Neural cell (in vitro differentiated cells): ENCODE data around the gene MAML3. TPM values are rescaled to one million over a fixed set of nuclear protein-coding genes. Genes with fewer than 3 reads are reported as not detected.

ENCODE experiments used
- H2AFZ ChIP-seq: fragments of 200-600, 300-800 bp; sonication (generic), shearing (Covaris generic); 2 replicates; pipeline ENCODE4 v1.6.0; 2014; ENCODE audit warnings: low read depth, mild to moderate bottlenecking, antibody characterized with exemption, low read length, moderate library complexity
- H3F3A ChIP-seq: fragments of 200-600 bp; shearing (Covaris generic); 2 replicates; pipeline ENCODE4 v1.6.1; 2016; ENCODE audit warnings: mild to moderate bottlenecking, moderate library complexity, mixed read lengths, antibody characterized with exemption, low read length; ENCODE audit not compliant: insufficient read depth, poor library complexity, severe bottlenecking
- H3K27ac ChIP-seq: fragments of 200-600, 300-800 bp; sonication (generic), shearing (Covaris generic); 2 replicates; pipeline ENCODE4 v1.5.1; 2014; ENCODE audit warnings: mild to moderate bottlenecking, low read length, moderate library complexity
- H3K27me3 ChIP-seq: fragments of 300-800, 200-600 bp; sonication (generic), shearing (Covaris generic); 2 replicates; pipeline ENCODE4 v1.6.0; 2014; ENCODE audit warnings: mild to moderate bottlenecking, low read depth, low read length, moderate library complexity; ENCODE audit not compliant: insufficient read depth
- H3K36me3 ChIP-seq: fragments of 300-800, 200-600 bp; sonication (generic), shearing (Covaris generic); 2 replicates; pipeline ENCODE4 v1.5.1; 2014; ENCODE audit warnings: mild to moderate bottlenecking, antibody characterized with exemption, low read length, moderate library complexity; ENCODE audit not compliant: insufficient read depth
- H3K4me2 ChIP-seq: fragments of 300-800, 200-600 bp; sonication (generic), shearing (Covaris generic); 2 replicates; pipeline ENCODE4 v1.6.0; 2014; ENCODE audit warnings: mild to moderate bottlenecking, low read length
- H3K4me3 ChIP-seq: fragments of 300-800, 200-600 bp; sonication (generic), shearing (Covaris generic); 2 replicates; pipeline ENCODE4 v1.5.1; 2014; ENCODE audit warnings: mild to moderate bottlenecking, low read length, moderate library complexity
- H3K79me2 ChIP-seq: fragments of 200-600 bp; shearing (Covaris generic); replicated peaks from 2 replicates; pipeline ENCODE4 v1.6.0; 2014; ENCODE audit warnings: mild to moderate bottlenecking, low read length, moderate library complexity; ENCODE audit not compliant: insufficient read depth
- H3K9ac ChIP-seq: fragments of 300-800, 200-600 bp; sonication (generic), shearing (Covaris generic); 2 replicates; pipeline ENCODE4 v1.6.1; 2016; ENCODE audit warnings: mild to moderate bottlenecking, low read length, mixed read lengths
- H3K9me2 ChIP-seq: fragments of 200-600 bp; shearing (Covaris generic); 2 replicates; pipeline ENCODE4 v1.6.1; 2016; ENCODE audit warnings: mild to moderate bottlenecking, low read length, mixed read lengths; ENCODE audit not compliant: insufficient read depth
- H3K9me3 ChIP-seq: fragments of 200-600, 300-800 bp; sonication (generic), shearing (Covaris generic); 2 replicates; pipeline ENCODE4 v1.6.1; 2016; ENCODE audit warnings: mild to moderate bottlenecking, mixed run types, low read length, moderate library complexity, mixed read lengths
- H4K20me1 ChIP-seq: fragments of 200-600 bp; shearing (Covaris generic); 2 replicates; pipeline ENCODE4 v1.6.1; 2016; ENCODE audit warnings: mild to moderate bottlenecking, mixed run types; ENCODE audit not compliant: insufficient read depth
- EP300 ChIP-seq: fragments of 450-650 bp; conservative IDR thresholded peaks from 2 replicates; pipeline ENCODE4 v1.6.1; 2014; ENCODE audit warnings: antibody characterized with exemption, mild to moderate bottlenecking, moderate library complexity; ENCODE audit not compliant: poor library complexity, severe bottlenecking
- EZH2 ChIP-seq: fragments of 200-600, 300-800 bp; shearing (Covaris generic), sonication (generic); IDR thresholded peaks from 2 replicates; pipeline ENCODE4 v1.6.1; 2014; ENCODE audit warnings: antibody characterized with exemption, low read length, borderline replicate concordance, mild to moderate bottlenecking; ENCODE audit not compliant: insufficient read depth, poor library complexity, severe bottlenecking
- MXI1 ChIP-seq: fragments of 450-650 bp; conservative IDR thresholded peaks from 2 replicates; pipeline ENCODE4 v1.6.1; 2014; ENCODE audit warnings: antibody characterized with exemption, mild to moderate bottlenecking; ENCODE audit not compliant: poor library complexity, severe bottlenecking
- POLR2AphosphoS5 ChIP-seq: IDR thresholded peaks from 2 replicates; pipeline ENCODE4 v1.6.1; 2012
- RAD21 ChIP-seq: fragments of 450-650 bp; conservative IDR thresholded peaks from 2 replicates; pipeline ENCODE4 v1.6.1; 2014; ENCODE audit warnings: antibody characterized with exemption, mild to moderate bottlenecking, moderate library complexity
- SMC3 ChIP-seq: fragments of 450-650 bp; conservative IDR thresholded peaks from 2 replicates; pipeline ENCODE4 v1.6.1; 2014; ENCODE audit warnings: antibody characterized with exemption, mild to moderate bottlenecking, moderate library complexity; ENCODE audit not compliant: poor library complexity
- TAF1 ChIP-seq: IDR thresholded peaks from 2 replicates; pipeline ENCODE4 v1.6.1; 2012; ENCODE audit warnings: low read depth
- polyA plus RNA-seq: library from polyadenylated mRNA; depleted of rRNA; stranded (reverse); fragments of >200 nt; gene quantifications from 2 replicates; pipeline ENCODE4 v1.2.3, GENCODE V29; 2014
- TF ChIP-seq, protein P1 (sequence below): IDR thresholded peaks from 2 replicates; pipeline ENCODE4 v1.6.1; 2012; ENCODE audit warnings: borderline replicate concordance
- TF ChIP-seq, protein P2 (sequence below): fragments of 450-650 bp; IDR thresholded peaks from 2 replicates; pipeline ENCODE4 v1.5.1; 2014; ENCODE audit warnings: antibody characterized with exemption, mild to moderate bottlenecking, moderate library complexity; ENCODE audit not compliant: poor library complexity, severe bottlenecking

The MAML3 gene
- polyA plus RNA-seq, 1 donor from 2014 or later, result 10.2 TPM

DNA sequence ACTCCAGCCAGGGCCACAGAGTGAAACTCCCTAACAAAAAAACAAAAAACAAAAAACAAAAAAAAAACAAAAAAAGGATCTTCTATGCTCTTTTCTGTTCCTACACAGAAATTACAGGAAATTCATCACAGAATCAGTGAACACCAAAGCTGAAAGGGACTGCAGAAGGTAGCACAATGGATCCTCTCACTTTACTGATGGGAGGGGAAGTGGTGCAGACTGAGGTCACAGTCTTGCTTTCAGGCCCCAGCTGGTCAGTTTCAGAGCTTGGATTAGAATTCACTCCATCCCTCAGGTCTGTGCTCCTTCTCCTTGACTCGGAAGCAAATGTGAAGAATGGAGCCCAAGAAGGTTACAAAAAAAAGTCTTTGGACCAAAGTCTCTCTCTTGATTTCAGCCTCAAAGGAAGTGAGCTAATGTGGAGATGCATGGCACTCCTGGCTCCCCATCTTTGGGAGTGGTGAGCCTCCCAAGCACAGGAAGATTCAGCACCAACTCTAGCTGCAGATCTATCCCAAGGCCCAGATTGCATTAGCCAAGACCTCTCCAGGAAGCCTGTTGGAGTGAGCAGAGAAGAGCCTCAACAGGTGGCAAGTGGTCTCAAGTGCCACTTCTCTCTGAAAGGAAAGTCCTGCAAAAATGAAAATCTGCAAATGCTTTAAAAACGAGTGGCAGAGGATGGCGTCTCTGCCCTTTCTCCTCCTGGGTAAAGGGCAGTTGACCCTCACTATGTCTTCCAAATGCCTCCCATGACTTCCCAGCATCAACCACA lies 176.0 kb downstream of the MAML3 start:
- H3K79me2 ChIP-seq, result no peaks in the 10 kb centered on the region
- H3K27ac ChIP-seq, result no peak overlapping the region
- H3K4me3 ChIP-seq, result no peak overlapping the region
- TF ChIP-seq TAF1 (no peak), EP300 (no peak), POLR2AphosphoS5 (no peak), SMC3 (no peak), MXI1 (no peak), RAD21 (no peak), EZH2 (no peak)
- TF ChIP-seq, protein P1, sequence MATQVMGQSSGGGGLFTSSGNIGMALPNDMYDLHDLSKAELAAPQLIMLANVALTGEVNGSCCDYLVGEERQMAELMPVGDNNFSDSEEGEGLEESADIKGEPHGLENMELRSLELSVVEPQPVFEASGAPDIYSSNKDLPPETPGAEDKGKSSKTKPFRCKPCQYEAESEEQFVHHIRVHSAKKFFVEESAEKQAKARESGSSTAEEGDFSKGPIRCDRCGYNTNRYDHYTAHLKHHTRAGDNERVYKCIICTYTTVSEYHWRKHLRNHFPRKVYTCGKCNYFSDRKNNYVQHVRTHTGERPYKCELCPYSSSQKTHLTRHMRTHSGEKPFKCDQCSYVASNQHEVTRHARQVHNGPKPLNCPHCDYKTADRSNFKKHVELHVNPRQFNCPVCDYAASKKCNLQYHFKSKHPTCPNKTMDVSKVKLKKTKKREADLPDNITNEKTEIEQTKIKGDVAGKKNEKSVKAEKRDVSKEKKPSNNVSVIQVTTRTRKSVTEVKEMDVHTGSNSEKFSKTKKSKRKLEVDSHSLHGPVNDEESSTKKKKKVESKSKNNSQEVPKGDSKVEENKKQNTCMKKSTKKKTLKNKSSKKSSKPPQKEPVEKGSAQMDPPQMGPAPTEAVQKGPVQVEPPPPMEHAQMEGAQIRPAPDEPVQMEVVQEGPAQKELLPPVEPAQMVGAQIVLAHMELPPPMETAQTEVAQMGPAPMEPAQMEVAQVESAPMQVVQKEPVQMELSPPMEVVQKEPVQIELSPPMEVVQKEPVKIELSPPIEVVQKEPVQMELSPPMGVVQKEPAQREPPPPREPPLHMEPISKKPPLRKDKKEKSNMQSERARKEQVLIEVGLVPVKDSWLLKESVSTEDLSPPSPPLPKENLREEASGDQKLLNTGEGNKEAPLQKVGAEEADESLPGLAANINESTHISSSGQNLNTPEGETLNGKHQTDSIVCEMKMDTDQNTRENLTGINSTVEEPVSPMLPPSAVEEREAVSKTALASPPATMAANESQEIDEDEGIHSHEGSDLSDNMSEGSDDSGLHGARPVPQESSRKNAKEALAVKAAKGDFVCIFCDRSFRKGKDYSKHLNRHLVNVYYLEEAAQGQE, result no peak
- H3K4me2 ChIP-seq, result no peak overlapping the region
- H3K36me3 ChIP-seq, result no peaks in the 10 kb centered on the region
- no peaks in the 10 kb centered on the region for H3F3A ChIP-seq
- no peaks in the 10 kb centered on the region for H3K9me3 ChIP-seq
- no peak overlapping the region for H3K9ac ChIP-seq
- H3K27me3 ChIP-seq, result no peaks in the 10 kb centered on the region
- H4K20me1 ChIP-seq, result no peaks in the 10 kb centered on the region
- no peaks in the 10 kb centered on the region for H3K9me2 ChIP-seq
- H2AFZ ChIP-seq, result no peak overlapping the region

DNA sequence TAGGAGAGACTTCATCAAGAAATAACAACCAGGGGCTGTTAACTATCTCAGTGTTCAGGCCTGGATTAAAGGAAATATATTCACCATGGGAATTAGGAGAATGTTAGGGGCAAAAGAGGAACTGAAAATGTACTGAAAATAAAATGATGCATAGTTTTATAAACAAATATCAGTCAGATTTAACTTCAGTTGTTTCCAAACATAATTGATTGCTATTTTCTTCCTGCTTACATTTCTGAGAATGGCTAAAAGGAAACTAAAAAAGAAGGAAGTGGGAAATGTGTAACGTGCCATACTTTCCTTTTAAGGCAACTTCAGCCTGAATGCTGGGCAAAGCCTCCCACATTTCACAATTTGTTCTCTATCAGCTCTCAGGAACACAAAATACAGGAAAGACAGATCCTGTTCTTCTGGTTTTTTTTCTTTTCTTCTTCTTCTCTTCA lies 178.1 kb downstream of the MAML3 start:
- no peaks in the 10 kb centered on the region for H3K27me3 ChIP-seq
- no peaks in the 10 kb centered on the region for H3K9me2 ChIP-seq
- H3K27ac ChIP-seq, result no peak overlapping the region
- no peaks in the 10 kb centered on the region for H3K9me3 ChIP-seq
- no peaks in the 10 kb centered on the region for H3F3A ChIP-seq
- TF ChIP-seq TAF1, result no peak
- TF ChIP-seq, protein P2, sequence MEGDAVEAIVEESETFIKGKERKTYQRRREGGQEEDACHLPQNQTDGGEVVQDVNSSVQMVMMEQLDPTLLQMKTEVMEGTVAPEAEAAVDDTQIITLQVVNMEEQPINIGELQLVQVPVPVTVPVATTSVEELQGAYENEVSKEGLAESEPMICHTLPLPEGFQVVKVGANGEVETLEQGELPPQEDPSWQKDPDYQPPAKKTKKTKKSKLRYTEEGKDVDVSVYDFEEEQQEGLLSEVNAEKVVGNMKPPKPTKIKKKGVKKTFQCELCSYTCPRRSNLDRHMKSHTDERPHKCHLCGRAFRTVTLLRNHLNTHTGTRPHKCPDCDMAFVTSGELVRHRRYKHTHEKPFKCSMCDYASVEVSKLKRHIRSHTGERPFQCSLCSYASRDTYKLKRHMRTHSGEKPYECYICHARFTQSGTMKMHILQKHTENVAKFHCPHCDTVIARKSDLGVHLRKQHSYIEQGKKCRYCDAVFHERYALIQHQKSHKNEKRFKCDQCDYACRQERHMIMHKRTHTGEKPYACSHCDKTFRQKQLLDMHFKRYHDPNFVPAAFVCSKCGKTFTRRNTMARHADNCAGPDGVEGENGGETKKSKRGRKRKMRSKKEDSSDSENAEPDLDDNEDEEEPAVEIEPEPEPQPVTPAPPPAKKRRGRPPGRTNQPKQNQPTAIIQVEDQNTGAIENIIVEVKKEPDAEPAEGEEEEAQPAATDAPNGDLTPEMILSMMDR, result no peak
- TF ChIP-seq, protein P1, result no peak
- TF ChIP-seq SMC3, result no peak
- TF ChIP-seq MXI1, result no peak
- no peak for TF ChIP-seq EZH2
- no peak for TF ChIP-seq EP300
- no peak for TF ChIP-seq POLR2AphosphoS5
- H3K4me2 ChIP-seq, result no peak overlapping the region
- no peaks in the 10 kb centered on the region for H3K79me2 ChIP-seq
- H2AFZ ChIP-seq, result no peak overlapping the region
- no peak overlapping the region for H3K9ac ChIP-seq
- H4K20me1 ChIP-seq, result no peaks in the 10 kb centered on the region
- H3K36me3 ChIP-seq, result no peaks in the 10 kb centered on the region
- no peak overlapping the region for H3K4me3 ChIP-seq
